Pulmonary artery endothelial cell (primary cell): ENCODE measurements around the gene FGG. TPM values are rescaled to one million over a fixed set of nuclear protein-coding genes. Genes with fewer than 3 reads are reported as not detected.

Experiments used
- DNase-seq: peaks from one replicate; pipeline ENCODE4 v3.0.0-alpha.2; 2011; ENCODE audit warnings: low read depth, low spot score
- total RNA-seq: library from RNA; depleted of rRNA; stranded (reverse); fragments of >200 nt; gene quantifications from 2 replicates; pipeline ENCODE4 v1.2.3, GENCODE V29; 2014

FGG gene
- total RNA-seq, 1 donor from 2014 or later: not detected

DNA sequence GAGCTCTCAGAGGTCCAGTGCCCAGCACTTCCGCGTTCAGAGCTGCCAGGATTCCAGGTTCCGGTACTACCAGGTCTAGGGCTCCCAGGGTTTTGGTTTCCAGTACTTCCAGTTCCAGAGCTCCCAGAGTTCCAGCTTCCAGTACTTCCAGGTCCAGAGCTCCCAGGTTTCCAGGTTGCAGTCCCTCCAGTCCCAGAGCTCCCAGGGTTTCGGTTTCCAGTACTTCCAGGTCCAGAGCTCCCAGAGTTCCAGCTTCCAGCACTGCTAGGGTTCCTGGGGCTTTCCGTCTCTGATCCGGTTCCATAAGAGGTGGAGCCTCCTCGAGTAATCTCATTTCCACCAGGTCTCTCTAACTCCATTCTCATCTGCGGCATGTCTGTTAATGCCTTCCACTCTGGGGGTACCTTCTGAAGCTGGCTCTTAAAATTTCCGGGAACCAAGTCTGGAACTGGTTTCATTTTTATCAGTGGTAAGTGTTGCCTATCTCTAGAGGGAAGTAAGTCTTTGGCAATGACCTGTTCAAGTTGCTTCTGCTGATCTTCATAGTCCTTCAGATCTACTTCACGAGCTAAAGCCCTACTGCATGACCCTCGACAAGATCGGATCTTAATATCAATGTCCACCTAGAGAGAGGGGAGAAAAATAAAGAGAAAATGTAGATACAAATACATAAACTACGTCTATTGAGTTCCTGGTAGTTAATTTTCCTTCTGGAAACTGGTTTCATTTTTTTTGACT, 26.0 kb downstream of the FGG start:
- DNase-seq: no peak

- DNase-seq: no peak
These were observed 27.0 kb downstream of the FGG start for GRCh38 chr4:154585369-154586018.

DNA sequence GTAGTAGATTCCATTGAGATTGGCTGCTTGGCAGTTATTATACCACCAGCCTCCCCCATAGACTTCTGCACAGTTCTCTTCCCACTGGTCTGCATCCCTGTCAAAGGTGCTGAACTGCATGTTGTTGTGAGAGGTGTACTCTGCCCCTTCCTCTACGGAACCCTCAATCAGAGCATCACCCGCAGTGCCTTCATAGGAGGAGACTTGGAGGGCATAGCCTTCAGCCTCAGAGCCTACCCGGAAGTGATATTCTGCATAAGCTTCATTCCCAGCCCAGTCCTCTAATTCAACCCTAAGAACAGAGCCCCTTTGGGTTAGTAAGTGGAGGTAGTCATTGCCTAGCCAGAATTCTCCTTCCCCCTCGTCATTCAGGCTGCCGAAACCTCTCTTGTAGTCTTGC, 28.2 kb downstream of the FGG start:
- DNase-seq: no peak

GRCh38 chr4:154583677-154584076, 28.8 kb downstream of the FGG start:
- DNase-seq: no peak

- no peak for DNase-seq
These were observed 29.2 kb downstream of the FGG start for GRCh38 chr4:154583230-154583629.

DNA sequence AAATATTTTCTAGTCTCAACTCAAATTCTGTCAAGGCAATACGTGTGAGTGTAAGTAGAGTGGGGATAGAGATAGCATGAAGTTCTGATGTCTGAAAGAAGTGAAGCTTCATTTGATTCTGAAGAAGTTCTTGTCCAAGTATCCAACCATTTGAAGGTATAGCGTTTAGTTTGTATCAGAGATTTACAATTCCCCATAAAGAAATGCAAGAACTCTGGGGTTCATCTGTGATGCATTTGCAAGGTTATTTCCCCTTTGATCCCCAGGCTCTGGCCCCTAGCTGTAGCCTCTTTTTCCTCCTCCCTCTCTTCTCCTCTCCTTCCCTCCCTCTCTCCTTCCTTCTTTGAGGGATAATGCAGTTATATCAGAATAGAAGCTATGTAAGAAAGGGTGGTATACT, 29.7 kb downstream of the FGG start:
- DNase-seq: no peak

GRCh38 chr4:154579927-154580326, 32.5 kb downstream of the FGG start:
- no peak for DNase-seq

DNA sequence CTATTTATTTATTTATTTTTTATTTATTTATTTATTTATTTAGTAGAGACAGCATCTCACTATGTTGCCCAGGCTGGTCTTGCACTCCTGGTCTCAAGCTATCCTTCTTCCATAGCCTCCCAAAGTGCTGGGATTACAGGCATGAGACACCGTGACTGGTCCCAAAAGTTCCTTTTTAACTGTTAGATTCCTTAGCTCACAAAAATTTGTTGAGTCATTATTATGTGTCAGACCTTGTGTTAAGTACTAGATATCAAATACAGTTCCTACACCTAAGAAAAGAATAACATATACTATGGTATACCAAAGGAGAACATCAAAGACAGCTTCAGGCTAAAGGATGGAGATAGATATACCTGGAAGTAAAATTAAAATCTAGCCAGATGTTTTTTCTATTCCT, 33.5 kb downstream of the FGG start:
- DNase-seq: no peak

- no peak for DNase-seq
These were observed 35.1 kb downstream of the FGG start for GRCh38 chr4:154577324-154577723.

- no peak for DNase-seq
These were observed 38.1 kb downstream of the FGG start for GRCh38 chr4:154574311-154574710.

- no peak for DNase-seq
These were observed 39.1 kb downstream of the FGG start for GRCh38 chr4:154573190-154573870.

DNA sequence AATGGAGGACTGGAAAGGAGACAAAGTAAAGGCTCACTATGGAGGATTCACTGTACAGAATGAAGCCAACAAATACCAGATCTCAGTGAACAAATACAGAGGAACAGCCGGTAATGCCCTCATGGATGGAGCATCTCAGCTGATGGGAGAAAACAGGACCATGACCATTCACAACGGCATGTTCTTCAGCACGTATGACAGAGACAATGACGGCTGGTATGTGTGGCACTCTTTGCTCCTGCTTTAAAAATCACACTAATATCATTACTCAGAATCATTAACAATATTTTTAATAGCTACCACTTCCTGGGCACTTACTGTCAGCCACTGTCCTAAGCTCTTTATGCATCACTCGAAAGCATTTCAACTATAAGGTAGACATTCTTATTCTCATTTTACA, 42.9 kb downstream of the FGG start:
- no peak for DNase-seq

DNA sequence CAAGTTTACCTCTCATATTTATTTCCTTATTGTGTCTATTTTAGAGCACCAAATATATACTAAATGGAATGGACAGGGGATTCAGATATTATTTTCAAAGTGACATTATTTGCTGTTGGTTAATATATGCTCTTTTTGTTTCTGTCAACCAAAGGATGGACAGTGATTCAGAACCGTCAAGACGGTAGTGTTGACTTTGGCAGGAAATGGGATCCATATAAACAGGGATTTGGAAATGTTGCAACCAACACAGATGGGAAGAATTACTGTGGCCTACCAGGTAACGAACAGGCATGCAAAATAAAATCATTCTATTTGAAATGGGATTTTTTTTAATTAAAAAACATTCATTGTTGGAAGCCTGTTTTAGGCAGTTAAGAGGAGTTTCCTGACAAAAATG, 43.4 kb downstream of the FGG start:
- no peak for DNase-seq

- no peak for DNase-seq
These were observed 45.7 kb downstream of the FGG start for GRCh38 chr4:154566639-154567204.

DNA sequence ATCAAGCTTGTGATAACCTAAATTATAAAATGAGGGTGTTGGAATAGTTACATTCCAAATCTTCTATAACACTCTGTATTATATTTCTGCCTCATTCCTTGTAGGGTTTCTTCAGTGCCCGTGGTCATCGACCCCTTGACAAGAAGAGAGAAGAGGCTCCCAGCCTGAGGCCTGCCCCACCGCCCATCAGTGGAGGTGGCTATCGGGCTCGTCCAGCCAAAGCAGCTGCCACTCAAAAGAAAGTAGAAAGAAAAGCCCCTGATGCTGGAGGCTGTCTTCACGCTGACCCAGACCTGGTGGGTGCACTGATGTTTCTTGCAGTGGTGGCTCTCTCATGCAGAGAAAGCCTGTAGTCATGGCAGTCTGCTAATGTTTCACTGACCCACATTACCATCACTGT, 46.8 kb downstream of the FGG start:
- no peak for DNase-seq

- no peak for DNase-seq
These were observed 48.1 kb downstream of the FGG start for GRCh38 chr4:154564311-154564710.

DNA sequence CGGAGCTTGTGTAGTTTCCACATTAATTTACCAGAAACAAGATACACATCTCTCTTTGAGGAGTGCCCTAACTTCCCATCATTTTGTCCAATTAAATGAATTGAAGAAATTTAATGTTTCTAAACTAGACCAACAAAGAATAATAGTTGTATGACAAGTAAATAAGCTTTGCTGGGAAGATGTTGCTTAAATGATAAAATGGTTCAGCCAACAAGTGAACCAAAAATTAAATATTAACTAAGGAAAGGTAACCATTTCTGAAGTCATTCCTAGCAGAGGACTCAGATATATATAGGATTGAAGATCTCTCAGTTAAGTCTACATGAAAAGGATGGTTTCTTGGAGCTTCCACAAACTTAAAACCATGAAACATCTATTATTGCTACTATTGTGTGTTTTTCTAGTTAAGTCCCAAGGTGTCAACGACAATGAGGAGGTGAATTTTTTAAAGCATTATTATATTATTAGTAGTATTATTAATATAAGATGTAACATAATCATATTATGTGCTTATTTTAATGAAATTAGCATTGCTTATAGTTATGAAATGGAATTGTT, 49.7 kb downstream of the FGG start, which contains the start of gene FGB:
TSS of gene FGB (plus strand) at position 315 of the 558 bp plus-strand sequence. CDS start at position 323, 8 bp downstream.
- no peak for DNase-seq

DNA sequence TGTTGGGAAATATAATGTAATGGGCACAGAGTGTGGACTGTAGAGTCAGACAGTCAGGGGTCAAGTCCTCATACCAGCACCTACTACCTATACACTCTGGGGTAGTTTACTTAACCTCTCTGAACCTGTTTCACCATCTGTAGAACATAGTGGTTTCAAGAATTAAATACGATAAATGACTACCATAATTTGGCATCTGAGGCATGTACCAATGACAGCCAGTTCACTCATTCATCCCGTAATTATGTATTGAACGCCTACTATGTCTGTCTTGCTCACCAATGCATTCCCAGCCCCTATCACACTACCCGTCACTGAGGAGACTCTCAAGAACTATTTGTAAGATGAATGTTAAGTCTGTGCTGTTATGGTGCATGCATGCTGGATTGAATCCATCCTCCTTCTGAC, 51.6 kb downstream of the FGG start:
- no peak for DNase-seq

DNA sequence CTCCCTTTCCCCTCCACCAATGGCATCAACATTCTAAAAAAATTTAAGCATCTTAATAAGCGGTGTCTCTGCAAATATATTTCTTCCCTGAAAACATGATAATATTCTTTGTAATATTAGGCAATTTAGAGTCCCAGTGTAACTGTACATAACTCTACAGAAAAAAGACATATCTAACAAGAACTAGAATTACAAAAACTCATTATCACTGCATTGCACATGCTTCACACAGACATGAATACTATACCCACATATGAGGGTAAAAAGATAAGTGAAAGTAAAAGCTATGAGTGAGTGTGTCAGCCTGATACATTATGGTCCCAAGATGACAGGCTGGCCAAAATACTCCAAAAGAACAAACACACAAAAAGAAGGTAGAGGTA, 52.0 kb downstream of the FGG start:
- DNase-seq: no peak

DNA sequence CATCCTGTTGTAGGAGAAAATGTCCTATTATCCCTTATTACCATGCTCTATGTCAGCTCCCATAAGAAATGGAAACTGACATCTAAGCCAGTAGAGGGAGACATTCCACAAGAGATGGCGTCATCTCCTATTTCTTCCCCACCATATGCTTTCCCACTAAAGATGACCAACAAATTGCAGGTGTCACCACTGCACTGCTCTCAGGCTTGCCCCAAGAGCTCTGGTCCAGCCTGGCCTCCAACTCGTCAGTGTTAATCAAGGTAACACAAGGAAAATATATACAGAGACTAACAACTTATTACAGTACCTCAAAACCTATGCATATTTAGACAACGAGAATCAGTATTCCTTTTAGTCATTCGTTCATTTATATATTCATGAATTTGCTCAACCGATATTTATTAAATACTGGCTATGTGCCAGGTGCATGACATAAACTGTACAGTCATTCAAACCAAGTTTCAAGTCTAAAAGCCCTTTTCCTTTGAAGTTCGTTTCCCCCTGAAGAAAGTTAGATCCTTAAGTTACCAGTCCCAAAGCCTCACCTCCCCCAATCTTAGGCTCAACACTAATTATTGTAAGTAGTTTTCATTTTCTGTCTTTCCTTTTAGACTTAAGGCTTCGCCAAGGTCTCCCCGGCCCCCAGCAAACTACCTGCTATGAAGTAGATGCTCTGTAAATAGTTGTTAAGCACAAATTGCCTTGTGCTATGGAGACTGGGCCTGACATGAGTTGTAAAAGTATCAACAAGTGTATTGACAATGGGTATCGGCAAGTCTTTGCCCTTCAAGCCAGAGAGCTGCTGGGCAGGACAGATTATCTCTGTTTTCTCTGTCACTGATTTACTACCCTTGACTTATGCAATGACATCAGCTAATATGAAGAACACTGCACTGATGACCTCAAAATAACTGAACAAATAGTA, 52.7 kb downstream of the FGG start:
- DNase-seq: peak; percentile 8

DNA sequence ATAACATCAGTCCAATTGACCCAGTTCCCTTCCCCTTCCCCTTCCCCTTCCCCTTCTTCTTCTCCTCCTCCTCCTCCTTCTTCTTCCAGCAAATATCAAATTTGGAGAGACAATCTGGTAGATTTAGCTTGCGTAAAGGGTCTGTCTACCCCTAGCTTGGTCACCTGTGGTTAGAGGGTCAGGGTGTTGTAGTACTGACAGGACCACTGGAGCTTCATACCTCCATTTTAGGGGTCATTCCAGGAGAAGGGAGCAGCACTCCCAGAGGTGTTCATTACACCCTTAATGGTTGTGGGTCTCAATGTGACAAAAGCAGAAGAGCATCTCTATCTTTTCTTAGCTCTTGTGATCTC, 53.3 kb downstream of the FGG start:
- no peak for DNase-seq
